ENCODE measurements around the gene FOXK1.
"Not testable (repeated sequence)": the region's sequence is repeated elsewhere in the genome, so short reads cannot be mapped to it uniquely, and the experiment has no call there.

FOXK1 gene

GRCh38 chr7:4802577-4802976 is 120.5 kb downstream of the FOXK1 start:
- not testable (repeated sequence) for DNase-seq

- no peak for DNase-seq
Measured at GRCh38 chr7:4803397-4804241, 121.5 kb downstream of the FOXK1 start.

GRCh38 chr7:4805110-4805983 is 123.3 kb downstream of the FOXK1 start:
- DNase-seq: no peak

GRCh38 chr7:4805984-4806300 is 123.8 kb downstream of the FOXK1 start:
- no peak for DNase-seq

- DNase-seq: no peak
Measured at GRCh38 chr7:4806983-4807597, 125.0 kb downstream of the FOXK1 start.

- DNase-seq: no peak
Measured at GRCh38 chr7:4807598-4808016, 125.5 kb downstream of the FOXK1 start.

- no peak for DNase-seq
Measured at GRCh38 chr7:4808026-4808425, 125.9 kb downstream of the FOXK1 start.

GRCh38 chr7:4808565-4808964 is 126.5 kb downstream of the FOXK1 start:
- no peak for DNase-seq

GRCh38 chr7:4809091-4809591 is 127.0 kb downstream of the FOXK1 start:
- DNase-seq: peak; percentile 24

GRCh38 chr7:4809666-4810065 is 127.6 kb downstream of the FOXK1 start:
- no peak for DNase-seq

- DNase-seq: no peak
Measured at GRCh38 chr7:4814433-4814832, 132.3 kb downstream of the FOXK1 start.

GRCh38 chr7:4815121-4815520 is 133.0 kb downstream of the FOXK1 start:
- no peak for DNase-seq

- DNase-seq: no peak
Measured at GRCh38 chr7:4815609-4816418, 133.7 kb downstream of the FOXK1 start.

- no peak for DNase-seq
Measured at GRCh38 chr7:4816419-4817080, 134.5 kb downstream of the FOXK1 start.

GRCh38 chr7:4817178-4817901 is 135.2 kb downstream of the FOXK1 start:
- no peak for DNase-seq

- no peak for DNase-seq
Measured at GRCh38 chr7:4818000-4818794, 136.1 kb downstream of the FOXK1 start.

- no peak for DNase-seq
Measured at GRCh38 chr7:4819560-4820404, 137.7 kb downstream of the FOXK1 start.

GRCh38 chr7:4820405-4820966 is 138.4 kb downstream of the FOXK1 start:
- DNase-seq: no peak

Data from activated naive CD4-positive, alpha-beta T cell treated with Interleukin-2 at 50 U/mL for 16 hours (primary cell).